Ishikawa (cell line): ENCODE measurements around the gene CFI.

Experiments used
- EP300 ChIP-seq: IDR thresholded peaks from 2 replicates; pipeline ENCODE4 v1.6.1; 2012; ENCODE audit warnings: borderline replicate concordance
- FOXM1 ChIP-seq: IDR thresholded peaks from 2 replicates; pipeline ENCODE4 v1.6.1; 2012; ENCODE audit warnings: low read depth, borderline replicate concordance
- MAX ChIP-seq: IDR thresholded peaks from 2 replicates; pipeline ENCODE4 v1.6.1; 2012
- REST ChIP-seq: IDR thresholded peaks from 2 replicates; pipeline ENCODE4 v1.6.1; 2012; ENCODE audit warnings: low read depth, mild to moderate bottlenecking
- TAF1 ChIP-seq: IDR thresholded peaks from 2 replicates; pipeline ENCODE4 v1.6.1; 2012; ENCODE audit warnings: low read depth, mild to moderate bottlenecking
- TCF12 ChIP-seq: IDR thresholded peaks from 2 replicates; pipeline ENCODE4 v1.6.1; 2012; ENCODE audit warnings: low read depth
- TEAD4 ChIP-seq: IDR thresholded peaks from 2 replicates; pipeline ENCODE4 v1.6.1; 2012
- ZBTB7A ChIP-seq: IDR thresholded peaks from 2 replicates; pipeline ENCODE4 v1.6.1; 2012; ENCODE audit warnings: low read depth
- TF ChIP-seq, protein P1 (sequence below): IDR thresholded peaks from 2 replicates; pipeline ENCODE4 v1.6.1; 2012

GRCh38 chr4:109850601-109851000, 48.8 kb upstream of the CFI start:
- TF ChIP-seq REST (no peak), ZBTB7A (no peak), TAF1 (no peak), EP300 (no peak), TCF12 (no peak), MAX (no peak), FOXM1 (no peak), TEAD4 (no peak)
- TF ChIP-seq, protein P1, sequence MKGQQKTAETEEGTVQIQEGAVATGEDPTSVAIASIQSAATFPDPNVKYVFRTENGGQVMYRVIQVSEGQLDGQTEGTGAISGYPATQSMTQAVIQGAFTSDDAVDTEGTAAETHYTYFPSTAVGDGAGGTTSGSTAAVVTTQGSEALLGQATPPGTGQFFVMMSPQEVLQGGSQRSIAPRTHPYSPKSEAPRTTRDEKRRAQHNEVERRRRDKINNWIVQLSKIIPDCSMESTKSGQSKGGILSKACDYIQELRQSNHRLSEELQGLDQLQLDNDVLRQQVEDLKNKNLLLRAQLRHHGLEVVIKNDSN: no peak
